SJCRH30 (cell line): ENCODE results near the gene MRPL37. TPM values are rescaled to one million over a fixed set of nuclear protein-coding genes. Genes with fewer than 3 reads are reported as not detected.
"Not testable (repeated sequence)": the region's sequence is repeated elsewhere in the genome, so short reads cannot be mapped to it uniquely, and the experiment has no call there.

Experiments
- DNase-seq, 2 experiments: peaks; one replicate each; pipeline ENCODE4 v3.0.0-alpha.2; 2015 to 2020
- H3K27ac ChIP-seq: fragments of 250-450 bp; sonication (Bioruptor Pico); 2 replicates; pipeline ENCODE4 v1.5.1; 2020; ENCODE audit warnings: mild to moderate bottlenecking, moderate library complexity
- H3K27me3 ChIP-seq: fragments of 250-450 bp; sonication (Bioruptor Pico); 2 replicates; pipeline ENCODE4 v1.5.1; 2020; ENCODE audit warnings: mild to moderate bottlenecking, moderate library complexity
- H3K36me3 ChIP-seq: fragments of 250-450 bp; sonication (Bioruptor Pico); 2 replicates; pipeline ENCODE4 v1.5.1; 2020; ENCODE audit warnings: mild to moderate bottlenecking, moderate library complexity
- H3K4me1 ChIP-seq: fragments of 250-450 bp; sonication (Bioruptor Pico); 2 replicates; pipeline ENCODE4 v1.5.1; 2020; ENCODE audit warnings: mild to moderate bottlenecking, moderate library complexity
- H3K4me3 ChIP-seq: fragments of 250-450 bp; sonication (Bioruptor Pico); 2 replicates; pipeline ENCODE4 v1.5.1; 2020; ENCODE audit warnings: mild to moderate bottlenecking, moderate library complexity
- H3K9me3 ChIP-seq: fragments of 250-450 bp; sonication (Bioruptor Pico); replicated peaks from 2 replicates; pipeline ENCODE4 v1.5.1; 2020; ENCODE audit warnings: mild to moderate bottlenecking, moderate library complexity
- total RNA-seq: library from RNA; depleted of rRNA; stranded (reverse); fragments of >200 nt; shearing (Covaris generic); gene quantifications from 2 replicates; pipeline ENCODE4 v1.2.3, GENCODE V29; 2014

The MRPL37 gene
- total RNA-seq, 1 experiment from 2014 or later, result 139 TPM

- Histone ChIP-seq H3K36me3 (peaks cover 21% of the 10 kb centered on the region), H3K4me3 (no peak overlapping the region), H3K27me3 (no peaks in the 10 kb centered on the region), H3K27ac (peak overlapping the region; percentile 28; the same call in 1 of the 2 replicates), H3K4me1 (peaks cover 21% of the 10 kb centered on the region), H3K9me3 (no peaks in the 10 kb centered on the region)
- DNase-seq, result no peak
These were observed 21.3 kb downstream of the MRPL37 start for GRCh38 chr1:54221113-54221834.

- Histone ChIP-seq H3K4me3 (no peak overlapping the region), H3K36me3 (peaks cover 14% of the 10 kb centered on the region), H3K27ac (no peak overlapping the region), H3K9me3 (no peaks in the 10 kb centered on the region), H3K4me1 (peaks cover 21% of the 10 kb centered on the region), H3K27me3 (no peaks in the 10 kb centered on the region)
- peak in 1 of 2 experiments; percentile 36 for DNase-seq
These were observed 22.0 kb downstream of the MRPL37 start for GRCh38 chr1:54221867-54222484.

- Histone ChIP-seq H3K27ac (no peak overlapping the region), H3K36me3 (peaks cover 7% of the 10 kb centered on the region), H3K4me3 (no peak overlapping the region)
These were observed 22.7 kb downstream of the MRPL37 start for GRCh38 chr1:54222711-54223110.

DNA sequence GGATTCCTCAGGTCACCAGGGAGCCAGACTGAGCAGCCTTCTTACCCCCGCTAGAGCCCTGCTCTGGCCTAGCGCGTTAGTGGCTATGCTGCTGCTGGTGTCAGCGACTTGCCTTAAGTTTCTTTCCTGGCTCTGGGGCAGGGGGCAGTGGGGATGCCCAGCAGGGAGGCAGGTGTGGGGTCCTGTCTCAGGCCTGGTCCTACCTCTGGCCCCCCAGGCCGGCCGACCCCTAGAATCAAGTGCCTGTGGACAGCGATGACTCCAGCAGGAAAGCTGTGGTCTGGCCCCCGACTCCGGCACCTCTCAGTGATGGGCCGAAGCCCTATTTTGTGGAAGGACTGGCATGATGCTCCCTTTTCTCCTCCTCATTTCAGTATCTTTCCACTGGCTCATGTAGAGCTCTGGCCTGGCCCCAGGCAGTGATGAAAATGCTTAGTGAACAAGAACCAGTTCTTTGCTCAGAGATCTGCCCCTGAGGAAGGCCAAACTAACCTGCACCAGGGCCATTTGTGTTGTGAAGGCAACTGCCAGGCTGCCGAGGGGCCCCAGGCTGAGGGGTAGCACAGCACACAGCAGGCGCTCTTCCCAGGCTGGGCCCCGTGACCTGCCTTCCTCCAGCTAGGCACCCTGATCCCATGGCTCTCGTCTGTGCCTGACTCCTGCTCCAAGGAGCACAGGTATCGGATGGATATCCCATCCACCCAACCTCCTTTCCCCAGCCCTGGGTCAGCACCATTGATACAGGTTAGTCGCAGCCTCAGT, 23.7 kb downstream of the MRPL37 start:
- Histone ChIP-seq H3K27ac (no peak overlapping the region), H3K9me3 (no peaks in the 10 kb centered on the region), H3K36me3 (no peaks in the 10 kb centered on the region), H3K4me1 (peaks cover 23% of the 10 kb centered on the region), H3K4me3 (no peak overlapping the region), H3K27me3 (no peaks in the 10 kb centered on the region)
- no peak for DNase-seq

More at GRCh38 chr1:54222711-54223110, 22.7 kb downstream of the MRPL37 start:
- H3K27me3 ChIP-seq, result no peaks in the 10 kb centered on the region
- peaks cover 23% of the 10 kb centered on the region for H3K4me1 ChIP-seq
- H3K9me3 ChIP-seq, result no peaks in the 10 kb centered on the region
- no peak for DNase-seq

DNA sequence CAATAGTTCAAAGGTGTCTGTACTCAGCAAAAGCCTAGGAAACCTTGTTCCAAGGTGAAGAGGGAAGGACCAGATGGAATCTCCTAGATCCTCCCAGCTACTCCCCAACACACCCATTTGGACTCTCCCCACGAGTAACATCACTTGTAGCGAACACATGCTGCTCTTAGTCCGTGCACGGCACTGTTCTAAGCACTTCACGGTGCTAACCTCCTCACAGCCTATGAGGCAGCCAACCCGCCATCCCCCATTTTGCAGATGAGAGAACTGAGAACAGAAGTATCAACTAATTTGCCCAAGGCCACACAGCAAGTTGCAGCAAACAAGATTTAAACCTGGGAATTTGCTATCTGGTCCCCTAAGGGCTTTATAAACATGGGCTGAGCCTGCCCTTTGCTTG, 24.3 kb downstream of the MRPL37 start:
- Histone ChIP-seq H3K9me3 (no peaks in the 10 kb centered on the region), H3K27me3 (no peaks in the 10 kb centered on the region), H3K4me3 (no peak overlapping the region), H3K36me3 (no peaks in the 10 kb centered on the region), H3K27ac (no peak overlapping the region), H3K4me1 (peaks cover 28% of the 10 kb centered on the region)
- no peak for DNase-seq

DNA sequence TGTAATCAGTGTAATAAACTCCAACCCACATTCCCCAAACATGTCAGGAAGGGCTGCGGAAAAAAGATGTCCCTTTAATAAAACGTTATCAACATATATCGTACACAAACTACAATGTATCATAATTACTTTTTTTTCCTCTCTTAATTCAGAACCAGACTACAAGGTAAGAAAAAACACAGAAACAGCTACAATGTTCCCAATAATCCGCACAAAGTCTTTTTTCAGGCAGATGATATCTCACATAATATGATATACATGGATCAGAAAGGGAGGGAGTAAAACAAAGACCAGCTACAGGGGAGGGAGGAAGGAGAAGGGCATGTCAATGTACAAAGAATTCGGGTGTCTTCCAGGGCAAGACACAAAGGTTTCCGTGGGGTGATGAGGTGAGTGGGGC, 25.4 kb downstream of the MRPL37 start:
- Histone ChIP-seq H3K4me3 (no peak overlapping the region), H3K9me3 (no peaks in the 10 kb centered on the region), H3K36me3 (no peaks in the 10 kb centered on the region), H3K27me3 (no peaks in the 10 kb centered on the region), H3K27ac (no peak overlapping the region), H3K4me1 (peaks cover 26% of the 10 kb centered on the region)
- no peak for DNase-seq

- no peak for DNase-seq
- Histone ChIP-seq H3K36me3 (no peaks in the 10 kb centered on the region), H3K27me3 (no peaks in the 10 kb centered on the region), H3K27ac (no peak overlapping the region), H3K4me3 (no peak overlapping the region), H3K4me1 (peaks cover 20% of the 10 kb centered on the region), H3K9me3 (no peaks in the 10 kb centered on the region)
These were observed 26.1 kb downstream of the MRPL37 start for GRCh38 chr1:54225986-54226559.

GRCh38 chr1:54227091-54227602, 27.2 kb downstream of the MRPL37 start:
- H3K27me3 ChIP-seq, result no peaks in the 10 kb centered on the region
- no peaks in the 10 kb centered on the region for H3K36me3 ChIP-seq
- DNase-seq, result peak; percentile 48 to 55
- H3K4me1 ChIP-seq, result peaks cover 19% of the 10 kb centered on the region
- H3K27ac ChIP-seq, result no peak overlapping the region
- no peaks in the 10 kb centered on the region for H3K9me3 ChIP-seq
- no peak overlapping the region for H3K4me3 ChIP-seq

DNA sequence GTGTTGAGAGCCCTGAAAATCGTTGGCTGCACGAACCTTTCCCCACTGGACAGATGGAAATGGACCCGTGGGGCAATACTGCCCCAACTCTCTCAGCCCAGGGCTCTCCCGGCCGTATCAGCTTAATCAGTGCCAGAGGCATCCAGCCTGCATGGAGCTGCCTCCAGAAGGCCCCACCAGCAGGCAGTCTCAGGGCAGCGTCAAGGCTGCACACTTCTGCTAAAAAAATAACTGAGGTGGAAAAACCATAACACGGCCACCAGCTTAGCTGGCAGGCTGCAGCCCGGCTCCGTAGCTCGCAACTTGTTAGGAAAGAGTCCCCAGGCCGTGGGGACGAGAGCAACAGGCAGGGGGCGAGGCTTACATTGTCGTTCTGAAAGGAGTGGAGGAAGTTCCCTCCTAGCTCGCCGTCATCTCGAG, 27.9 kb downstream of the MRPL37 start:
- DNase-seq, result no peak
- H3K4me1 ChIP-seq, result peaks cover 19% of the 10 kb centered on the region
- H3K9me3 ChIP-seq, result no peaks in the 10 kb centered on the region
- no peaks in the 10 kb centered on the region for H3K36me3 ChIP-seq
- no peak overlapping the region for H3K27ac ChIP-seq
- H3K27me3 ChIP-seq, result no peaks in the 10 kb centered on the region
- H3K4me3 ChIP-seq, result no peak overlapping the region

DNA sequence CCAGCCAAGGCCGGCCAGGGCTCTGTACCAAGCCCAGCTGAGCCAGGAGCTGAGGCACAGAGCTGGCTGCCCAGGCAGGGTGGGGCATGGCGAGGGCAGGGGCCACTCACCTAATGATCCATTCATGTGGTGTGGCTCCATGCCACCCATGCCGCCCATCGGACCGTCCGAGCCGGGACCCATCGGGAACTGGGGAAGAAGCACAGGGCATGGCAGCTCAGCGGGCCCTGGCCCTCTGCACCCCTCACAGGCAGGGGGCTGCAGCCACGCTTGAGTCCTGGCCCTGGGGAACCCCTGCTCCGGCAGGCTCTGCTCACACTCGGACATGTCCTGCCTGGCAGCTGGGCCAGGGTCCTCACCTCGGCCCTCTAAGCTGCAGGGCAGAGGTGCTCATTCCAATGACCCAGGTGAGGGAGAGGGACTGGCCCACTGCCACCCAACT, 28.7 kb downstream of the MRPL37 start:
- Histone ChIP-seq H3K36me3 (no peaks in the 10 kb centered on the region), H3K4me1 (peaks cover 19% of the 10 kb centered on the region), H3K27me3 (no peaks in the 10 kb centered on the region), H3K4me3 (no peak overlapping the region), H3K9me3 (no peaks in the 10 kb centered on the region), H3K27ac (no peak overlapping the region)
- no peak for DNase-seq

GRCh38 chr1:54229281-54229891, 29.4 kb downstream of the MRPL37 start:
- Histone ChIP-seq H3K9me3 (no peaks in the 10 kb centered on the region), H3K27me3 (no peaks in the 10 kb centered on the region), H3K27ac (peak overlapping the region; percentile 19; the same call in 1 of the 2 replicates), H3K4me1 (peaks cover 19% of the 10 kb centered on the region), H3K4me3 (no peak overlapping the region), H3K36me3 (0 out of 2 replicates have a peak, but pooled peaks cover 2% of the 10 kb centered on the region)
- peak; percentile 45 for DNase-seq

GRCh38 chr1:54230507-54231339, 30.8 kb downstream of the MRPL37 start:
- Histone ChIP-seq H3K27ac (no peak overlapping the region), H3K36me3 (0 out of 2 replicates have a peak, but pooled peaks cover 2% of the 10 kb centered on the region), H3K9me3 (no peaks in the 10 kb centered on the region), H3K4me3 (no peak overlapping the region), H3K4me1 (peaks cover 19% of the 10 kb centered on the region), H3K27me3 (no peaks in the 10 kb centered on the region)
- no peak for DNase-seq

DNA sequence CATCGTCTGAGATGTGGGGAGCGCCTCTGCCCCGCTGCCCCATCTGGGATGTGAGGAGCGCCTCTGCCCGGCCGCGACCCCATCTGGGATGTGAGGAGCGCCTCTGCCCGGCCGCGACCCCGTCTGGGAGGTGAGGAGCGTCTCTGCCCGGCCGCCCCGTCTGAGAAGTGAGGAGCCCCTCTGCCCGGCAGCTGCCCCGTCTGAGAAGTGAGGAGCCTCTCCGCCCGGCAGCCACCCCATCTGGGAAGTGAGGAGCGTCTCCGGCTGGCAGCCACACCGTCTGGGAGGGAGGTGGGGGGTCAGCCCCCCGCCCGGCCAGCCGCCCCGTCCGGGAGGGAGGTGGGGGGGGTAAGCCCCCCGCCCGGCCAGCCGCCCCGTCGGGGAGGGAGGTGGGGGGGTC, 33.2 kb downstream of the MRPL37 start:
- H3K36me3 ChIP-seq, result peaks cover 11% of the 10 kb centered on the region
- H3K4me3 ChIP-seq, H3K9me3 ChIP-seq: not testable (repeated sequence)

More for the DNA sequence above, 33.2 kb downstream of the MRPL37 start:
- H3K27me3 ChIP-seq, DNase-seq, H3K27ac ChIP-seq: not testable (repeated sequence)
- peaks cover 16% of the 10 kb centered on the region for H3K4me1 ChIP-seq
